GM19238 (cell line): ENCODE data around the gene PIGW.
"Not testable (repeated sequence)": the region's sequence is repeated elsewhere in the genome, so short reads cannot be mapped to it uniquely, and the experiment has no call there.

Experiments
- DNase-seq: peaks from one replicate; pipeline ENCODE4 v3.0.0; 2011; ENCODE audit warnings: low spot score; ENCODE audit not compliant: insufficient read length

Gene PIGW

GRCh38 chr17:36507266-36507665 is 27.5 kb upstream of the PIGW start:
- DNase-seq = no peak

GRCh38 chr17:36508439-36508838 is 26.3 kb upstream of the PIGW start:
- DNase-seq = not testable (repeated sequence)

DNA sequence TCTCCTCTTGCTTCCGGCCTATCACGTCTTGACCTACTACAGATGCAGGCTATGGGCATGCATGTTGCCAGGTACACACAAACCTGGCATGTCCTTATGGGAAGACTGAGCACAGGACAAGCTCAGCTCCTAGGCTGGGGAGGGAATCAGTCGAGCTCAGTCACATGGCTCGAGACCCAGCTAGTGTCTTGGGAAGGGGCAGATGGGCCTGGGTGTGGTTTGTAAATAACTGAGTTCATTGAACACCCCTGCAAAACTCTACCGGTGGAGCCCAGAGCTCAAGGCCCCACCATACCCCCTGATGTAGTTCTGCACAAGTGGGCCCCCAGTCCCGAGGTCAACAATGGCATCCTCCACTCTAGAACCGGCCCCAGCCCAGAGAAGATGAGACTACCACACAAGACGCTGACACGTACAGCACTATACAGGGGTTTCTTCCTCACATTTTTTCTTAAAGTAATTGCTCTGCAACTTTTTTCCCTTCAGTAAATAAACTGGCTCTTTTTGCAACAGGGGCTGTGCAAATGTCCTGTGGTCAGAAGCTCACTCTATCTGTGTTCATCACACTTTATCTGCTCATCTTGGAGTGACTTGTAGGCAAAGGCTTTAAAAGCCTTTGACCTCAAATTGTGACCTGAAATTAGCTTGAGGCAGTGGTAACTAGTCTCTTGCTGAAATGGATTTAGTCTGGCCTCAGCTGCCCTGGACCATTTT is 25.4 kb upstream of the PIGW start:
- DNase-seq = no peak

DNA sequence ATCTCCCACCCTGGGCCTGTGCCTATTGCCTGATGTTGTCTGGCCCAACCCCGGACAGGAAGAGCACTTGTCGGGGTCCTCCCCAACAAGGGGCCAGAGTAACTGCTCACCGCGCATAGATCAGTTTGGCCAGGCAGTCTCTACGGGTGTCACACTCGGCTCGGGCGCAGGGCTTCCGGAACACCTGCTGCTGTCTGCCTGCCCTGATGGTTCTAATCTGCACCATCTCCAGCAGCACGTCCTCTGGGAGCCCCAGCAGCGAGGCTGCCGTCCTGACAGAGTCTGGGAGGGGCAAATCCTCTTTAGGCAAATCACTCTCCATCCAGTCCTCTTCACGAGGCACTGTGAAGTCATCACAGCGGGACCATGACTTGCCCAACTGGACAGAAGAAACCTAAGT is 24.2 kb upstream of the PIGW start:
- no peak for DNase-seq

DNA sequence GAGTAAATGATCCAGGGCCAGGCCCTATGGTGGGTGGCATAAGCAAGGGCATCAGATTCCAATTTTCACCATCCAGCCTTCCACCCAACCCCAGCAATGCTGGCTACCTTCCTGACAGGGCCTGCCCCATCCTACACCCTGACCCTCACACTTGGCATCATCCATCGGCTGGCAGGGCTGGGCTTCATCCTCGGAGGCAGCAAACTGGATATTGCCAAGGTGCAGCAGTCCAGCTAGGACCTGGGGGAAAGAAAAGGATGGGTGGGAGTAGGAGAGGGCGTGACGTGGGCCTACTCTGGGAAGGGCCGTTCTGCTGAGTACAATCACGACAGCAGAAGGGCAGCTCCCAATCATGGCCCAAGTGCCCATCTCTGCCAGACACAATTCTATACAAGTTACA is 23.6 kb upstream of the PIGW start:
- DNase-seq = no peak

DNA sequence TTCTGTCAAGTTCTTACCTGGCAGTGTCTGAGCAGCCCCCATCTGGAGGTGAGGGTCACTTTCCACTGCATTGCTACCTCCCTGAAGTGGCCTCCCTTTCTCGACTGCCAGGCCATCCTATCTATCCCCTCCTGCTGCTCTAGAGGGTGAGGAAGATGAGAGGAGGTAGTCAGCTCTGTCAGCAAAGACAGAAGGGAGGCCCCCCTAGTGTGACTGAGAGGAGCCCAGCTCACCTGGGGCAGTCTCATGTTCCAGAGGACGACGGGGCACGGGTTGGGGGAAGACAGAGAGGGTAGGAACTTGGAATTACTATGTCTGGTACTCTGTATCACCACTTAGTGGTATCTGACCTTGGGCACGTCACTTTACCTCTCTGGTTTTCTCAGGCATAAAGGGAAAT is 22.1 kb upstream of the PIGW start:
- no peak for DNase-seq

GRCh38 chr17:36514856-36515255 is 19.9 kb upstream of the PIGW start:
- DNase-seq = no peak

DNA sequence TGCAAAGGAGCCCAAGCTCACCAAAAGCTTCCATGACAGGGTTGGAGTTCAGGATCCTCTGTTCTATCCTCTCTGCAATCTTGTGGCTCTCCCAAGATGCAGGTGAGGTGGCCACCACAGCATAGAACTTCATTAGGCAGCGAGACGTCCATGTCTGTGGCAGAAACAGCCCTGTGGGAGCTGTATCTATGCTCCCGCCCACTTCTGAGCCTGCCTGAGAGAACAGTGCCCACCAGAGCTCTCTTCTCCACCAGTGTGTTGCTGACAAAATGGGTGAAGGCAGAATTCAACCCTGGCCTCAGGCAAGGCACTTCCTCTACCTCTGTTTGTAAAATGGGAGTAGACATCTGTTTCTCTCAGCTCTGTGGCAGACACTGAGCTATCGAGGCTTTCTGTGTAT is 18.9 kb upstream of the PIGW start:
- DNase-seq = no peak

DNA sequence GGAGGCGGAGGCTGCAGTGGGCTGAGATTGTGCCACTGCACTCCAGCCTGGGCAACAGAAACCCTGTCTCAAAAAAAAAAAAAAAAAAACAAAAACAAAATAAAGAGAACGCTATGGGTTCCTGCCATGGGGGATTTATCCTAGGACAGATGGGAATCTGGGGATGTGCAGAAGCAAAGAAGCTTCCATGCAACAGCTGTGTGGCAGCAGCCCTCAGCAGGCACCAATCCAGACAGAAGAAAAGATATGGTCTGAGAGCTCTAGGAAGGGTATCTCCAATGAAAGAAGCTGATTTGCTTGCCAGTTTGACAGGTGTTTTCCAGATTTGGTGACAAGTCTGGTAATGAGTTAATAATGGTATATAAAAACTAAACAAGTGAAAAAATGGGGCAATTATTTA is 11.7 kb upstream of the PIGW start:
- no peak for DNase-seq

- no peak for DNase-seq
Observed at GRCh38 chr17:36524428-36524876, 10.3 kb upstream of the PIGW start.

- DNase-seq = no peak
Observed at GRCh38 chr17:36525113-36525512, 9.7 kb upstream of the PIGW start.

GRCh38 chr17:36525888-36526287 is 8.9 kb upstream of the PIGW start:
- no peak for DNase-seq

GRCh38 chr17:36527621-36528250 is 7.1 kb upstream of the PIGW start:
- DNase-seq = no peak

GRCh38 chr17:36529121-36529520 is 5.7 kb upstream of the PIGW start:
- DNase-seq = no peak

GRCh38 chr17:36532435-36532975 is 2.3 kb upstream of the PIGW start:
- DNase-seq = no peak

DNA sequence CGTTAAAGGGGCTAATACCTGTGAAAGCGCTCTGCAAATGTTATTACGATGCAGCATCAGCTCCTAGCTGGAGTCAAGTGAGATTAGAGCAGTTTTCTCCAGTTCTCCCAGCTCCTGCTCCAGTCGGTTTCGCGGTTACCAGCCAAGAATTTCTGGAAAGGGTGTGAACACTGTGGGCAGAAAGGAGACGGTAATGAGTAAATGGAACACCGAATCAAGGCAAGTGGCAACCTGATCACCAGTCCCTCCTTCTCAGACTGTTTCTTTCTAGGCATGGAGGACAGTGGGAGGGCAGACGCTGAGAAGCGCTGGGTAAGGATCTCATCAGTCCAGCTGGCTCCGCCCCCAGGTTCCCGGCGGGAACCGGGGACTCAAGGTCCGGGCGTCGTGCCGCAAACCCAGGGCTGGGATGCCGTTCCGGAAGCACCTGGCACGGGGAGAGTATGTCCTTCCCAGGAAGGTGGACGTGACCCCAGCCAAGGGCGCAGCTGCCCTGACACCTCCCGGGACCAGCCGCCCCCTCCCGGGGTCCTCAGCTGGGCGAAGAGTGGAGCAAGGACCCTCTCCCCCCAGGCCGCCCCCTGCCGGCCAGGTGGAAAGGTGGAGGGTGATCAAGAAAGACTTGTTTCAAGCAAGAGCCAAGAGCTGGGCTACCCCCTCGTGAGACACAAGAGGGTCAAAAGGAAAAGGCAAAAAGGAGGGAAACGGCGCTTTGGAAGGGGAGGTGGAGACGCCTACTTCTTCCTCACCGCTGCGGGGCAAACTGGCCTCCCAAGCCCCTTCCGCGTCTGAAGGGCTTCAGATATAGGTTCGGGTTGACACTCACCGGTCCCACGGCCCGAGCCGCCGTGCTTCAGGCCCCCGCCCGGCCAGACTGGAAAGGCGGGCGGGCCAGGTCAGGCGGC is 600 bp upstream of the PIGW start:
- peak; percentile 30 for DNase-seq

- DNase-seq = no peak
Observed at GRCh38 chr17:36535669-36536081, 888 bp downstream of the PIGW start.

DNA sequence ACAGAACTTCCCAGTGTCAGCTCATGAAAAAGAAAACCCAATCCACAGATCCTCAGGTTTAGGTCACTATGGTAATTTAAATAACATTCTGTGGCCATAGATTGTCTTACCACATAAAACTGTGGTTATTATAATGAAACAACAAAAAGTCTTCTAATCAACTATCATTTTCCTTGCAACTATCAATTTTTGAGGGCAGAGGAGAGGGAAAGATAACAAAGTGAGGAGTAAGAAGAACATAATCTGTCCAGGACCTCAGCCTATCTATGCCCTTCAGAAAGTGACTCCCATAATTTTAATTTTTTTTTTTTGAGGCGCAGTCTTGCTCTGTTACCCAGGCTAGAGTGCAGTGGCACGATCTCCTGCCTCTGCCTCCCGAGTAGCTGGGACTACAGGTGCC is 5.9 kb downstream of the PIGW start:
- no peak for DNase-seq

DNA sequence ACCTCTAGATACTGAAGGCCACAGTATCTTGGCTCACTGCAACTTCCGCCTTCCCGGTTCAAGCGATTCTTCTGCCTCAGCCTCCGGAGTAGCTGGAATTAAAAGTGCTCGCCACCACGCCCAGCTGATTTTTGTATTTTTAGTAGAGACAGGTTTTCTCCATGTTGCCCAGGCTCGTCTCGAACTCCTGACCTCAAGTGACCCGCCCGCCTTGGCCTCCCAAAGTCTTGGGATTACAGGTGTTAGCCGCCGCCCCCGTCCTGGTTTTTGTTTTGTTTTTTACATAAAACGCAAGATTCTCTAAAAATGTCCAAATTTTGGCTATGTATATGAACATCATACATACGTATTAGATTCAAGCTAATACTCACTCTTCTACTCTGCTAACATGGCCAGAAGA is 8.0 kb downstream of the PIGW start:
- no peak for DNase-seq

- no peak for DNase-seq
Observed at GRCh38 chr17:36544044-36544306, 9.2 kb downstream of the PIGW start.

- DNase-seq = peak; percentile 80
Observed at GRCh38 chr17:36544307-36545076, 9.7 kb downstream of the PIGW start, which contains the start of gene GGNBP2. GGNBP2 (plus strand) TSS chr17:36544919; CDS start chr17:36545725, 806 bp downstream.
